ENCODE data around the gene TCP1.

- TF ChIP-seq CTCF (IDR thresholded peaks at IDR 0.05) (no peak), POLR2A (IDR thresholded peaks at IDR 0.05) (no peak)
These were observed 47.2 kb downstream of the TCP1 start for GRCh38 chr6:159742165-159742564.
